ENCODE measurements around the gene LRRIQ1. TPM values are rescaled to one million over a fixed set of nuclear protein-coding genes. Genes with fewer than 3 reads are reported as not detected.

The LRRIQ1 gene
- total and polyA plus RNA-seq, 2 of the 8 experiments (the other 6 are each of a cell fraction or from before 2014, with no cell fraction given), result 0.24 to 0.76 TPM

- peak in 1 of 2 experiments; percentile 87 for DNase-seq (ENCODE audit: low read depth in 1 of 2, low spot score in 2 of 2)
- no peaks in the 10 kb centered on the region for H3K79me1 ChIP-seq (ENCODE audit: low read depth, low read length)
- H3K9me3 ChIP-seq (ENCODE audit: insufficient read depth in 2 of 2, low read depth in 1 of 2, low read length in 1 of 2), result no peaks in the 10 kb centered on the region
- peaks cover 2 to 16% (median 5%) of the 10 kb centered on the region in 4 experiments for H3K4me1 ChIP-seq (replicated peaks in 1 of 4; ENCODE audit: control insufficient read depth in 3 of 4, insufficient read depth in 4 of 4, low read length in 3 of 4)
- H2BK120ac ChIP-seq (replicated peaks; ENCODE audit: low read depth, low read length), result no peak within 1 kb of the TSS
- peak within 1 kb of the TSS; percentile 6; the same call in 1 of the 2 replicates for H2BK12ac ChIP-seq (ENCODE audit: low read depth, low read length)
- H3K79me2 ChIP-seq (ENCODE audit: control insufficient read depth in 1 of 2, insufficient read depth in 2 of 2, low read length in 2 of 2), result no peaks in the 10 kb centered on the region
- H3K14ac ChIP-seq (ENCODE audit: insufficient read length), result no peak within 1 kb of the TSS
- peak within 1 kb of the TSS; percentile 39; the same call in 1 of the 2 replicates for H3K27ac ChIP-seq (ENCODE audit: low read depth, low read length)
- H2AK5ac ChIP-seq (ENCODE audit: low read depth, low read length), result no peak within 1 kb of the TSS
- H3K9ac ChIP-seq (replicated peaks in 1 of 4; ENCODE audit: extremely low read depth in 1 of 4, low read depth in 3 of 4, low read length in 3 of 4), result peak within 1 kb of the TSS; percentile 42 to 71 (median 57); a peak in 6 of 7 replicates
- ChIA-PET POLR2A (ENCODE audit: partially characterized antibody) (interaction anchor here (0.6 to 1.4 kb wide), 5 partner anchors 9 to 369 kb away, joined by 3 to 5 read pairs (median 3); partner anchors contain the start of genes LRRIQ1 and TSPAN19), CTCF (ENCODE audit: partially characterized antibody) (interaction anchor here (0.6 to 2.0 kb wide), 8 partner anchors 10 to 1010 kb away, joined by 3 to 5 read pairs (median 3); no protein-coding TSS in a partner anchor)
- peak within 1 kb of the TSS; percentile 64; the same call in 1 of the 2 replicates for H2BK5ac ChIP-seq (ENCODE audit: low read depth, low read length)
- FAIRE-seq, result peak; percentile 57
- no peaks in the 10 kb centered on the region for H3K36me3 ChIP-seq (ENCODE audit: control insufficient read depth in 2 of 4, insufficient read depth in 4 of 4, low read length in 3 of 4)
- peak within 1 kb of the TSS; percentile 86 for H2AFZ ChIP-seq (ENCODE audit: low read length)
- peak within 1 kb of the TSS; percentile 45 for H4K8ac ChIP-seq (ENCODE audit: extremely low read depth, insufficient read depth, low read length)
- H4K20me1 ChIP-seq (replicated peaks in 1 of 2; ENCODE audit: control insufficient read depth in 1 of 2, insufficient read depth in 2 of 2, low read length in 2 of 2), result peaks cover under 1 to 8% of the 10 kb centered on the region in 2 experiments
- H3K23ac ChIP-seq (ENCODE audit: insufficient read length), result no peak within 1 kb of the TSS
- 0 out of 2 replicates have a peak within 1 kb of the TSS, but pooled peaks have one; percentile 15 for H2BK20ac ChIP-seq (ENCODE audit: low read length)
- H4K5ac ChIP-seq (ENCODE audit: insufficient read length, low read depth, low read length), result no peak within 1 kb of the TSS
- peaks cover 19% of the 10 kb centered on the region for H3K23me2 ChIP-seq (ENCODE audit: low read depth, low read length)
- H2BK15ac ChIP-seq (ENCODE audit: low read length), result no peak within 1 kb of the TSS; the same call in 1 of the 2 replicates
- H3K56ac ChIP-seq (replicated peaks; ENCODE audit: insufficient read length, low read depth, low read length), result no peak within 1 kb of the TSS
- H3K4ac ChIP-seq (replicated peaks; ENCODE audit: insufficient read length, low read depth, low read length), result peak within 1 kb of the TSS; percentile 41
- H3K4me2 ChIP-seq (ENCODE audit: insufficient read depth in 1 of 2, low read depth in 2 of 2, low read length in 2 of 2), result peak within 1 kb of the TSS; percentile 79 to 88
- no peak within 1 kb of the TSS for H4K91ac ChIP-seq (replicated peaks; ENCODE audit: insufficient read length, low read length)
- peaks cover 33 to 43% (median 39%) of the 10 kb centered on the region in 4 experiments for H3K27me3 ChIP-seq (replicated peaks in 1 of 4; ENCODE audit: control insufficient read depth in 3 of 4, extremely low read depth in 1 of 4, insufficient read depth in 3 of 4, low read length in 3 of 4)
- peak within 1 kb of the TSS; percentile 68 to 86 (median 78) for H3K4me3 ChIP-seq (ENCODE audit: extremely low read depth in 1 of 4, insufficient read depth in 2 of 4, low read depth in 3 of 4, low read length in 4 of 4)
- H3K18ac ChIP-seq (ENCODE audit: extremely low read depth, low read length), result peak within 1 kb of the TSS; percentile 42; the same call in 1 of the 2 replicates
- WGBS, 2 experiments (ENCODE audit: extremely low coverage in 1 of 2, insufficient coverage in 1 of 2, insufficient read length in 1 of 2, insufficient replicate concordance in 2 of 2, low coverage in 1 of 2, low lambda C conversion rate in 2 of 2, missing lambda C conversion rate in 1 of 2), result 1% methylated on average over 49 of the region's 49 CpGs; no CpG with 5 or more reads in 1 of the 2 experiments
- TF ChIP-seq GABPA (IDR thresholded peaks at IDR 0.05; ENCODE audit: borderline replicate concordance, insufficient read depth, low read length), result no peak
- no peak for TF ChIP-seq BRCA1 (IDR thresholded peaks at IDR 0.05; ENCODE audit: low read depth, low read length)
- peak in 1 of 2 experiments; percentile 87; a peak in 2 of 4 replicates for TF ChIP-seq HDAC2 (IDR thresholded peaks at IDR 0.05; ENCODE audit: borderline replicate concordance in 1 of 2, low read depth in 2 of 2, low read length in 2 of 2)
- TF ChIP-seq SIX5 (IDR thresholded peaks at IDR 0.05; ENCODE audit: low read depth, low read length), result no peak
- TF ChIP-seq KDM5A (IDR thresholded peaks at IDR 0.05; ENCODE audit: low read length), result no peak
- peak in 1 of 2 experiments; percentile 84; a peak in 1 of 4 replicates for TF ChIP-seq SIN3A (conservative IDR thresholded peaks at IDR 0.05 in 1 of 2, IDR thresholded peaks at IDR 0.05 in 1 of 2; ENCODE audit: low read depth in 1 of 2, low read length in 2 of 2)
- no peak for TF ChIP-seq CHD1 (IDR thresholded peaks at IDR 0.05; ENCODE audit: low read depth, low read length)
- no peak for TF ChIP-seq BACH1 (IDR thresholded peaks at IDR 0.05; ENCODE audit: low read length)
- no peak for TF ChIP-seq TAF1 (IDR thresholded peaks at IDR 0.05; ENCODE audit: low read depth, low read length)
- TF ChIP-seq YY1 (IDR thresholded peaks at IDR 0.05; ENCODE audit: low read depth, low read length), result no peak
- TF ChIP-seq MAFK (IDR thresholded peaks at IDR 0.05; ENCODE audit: low read depth, low read length), result no peak
Measured at GRCh38 chr12:85280165-85280983, 244.2 kb downstream of the LRRIQ1 start, which contains the start of gene ALX1. TSS of gene ALX1 (plus strand) at chr12:85280220. CDS start at chr12:85280262, 42 bp downstream.

Measured in H1 (cell line).